ENCODE measurements around the gene GFOD1. TPM values are rescaled to one million over a fixed set of nuclear protein-coding genes. Genes with fewer than 3 reads are reported as not detected.

Gene GFOD1
- total and polyA plus RNA-seq, 2 of the 4 experiments (the other 2 are of a cell fraction) = 1.8 to 3.4 TPM

- dilution Hi-C loops (cut with HindIII; ENCODE audit: low sequenced_read_pairs, unreplicated experiment) = no loop called here
- POLR2A ChIA-PET (ENCODE audit: unreplicated experiment) = no interaction called here
- H2BK5ac ChIP-seq (ENCODE audit: low read depth, low read length, poor library complexity, severe bottlenecking) = no peak overlapping the region
- no peak overlapping the region for H2BK120ac ChIP-seq (ENCODE audit: low read depth, low read length)
- H3K27me3 ChIP-seq (ENCODE audit: control insufficient read depth, insufficient read depth, low read length) = no peaks in the 10 kb centered on the region
- H3K36me3 ChIP-seq (ENCODE audit: control insufficient read depth, insufficient read depth, low read length) = no peaks in the 10 kb centered on the region
- H3K4ac ChIP-seq (ENCODE audit: low read depth, low read length) = no peak overlapping the region
- H4K91ac ChIP-seq (ENCODE audit: insufficient read depth, low read depth, low read length) = no peak overlapping the region
- CTCF ChIA-PET = no interaction called here
- WGBS, 2 experiments (ENCODE audit: extremely low coverage in 2 of 2, insufficient read length in 1 of 2) = 60% methylated on average over 1 of the region's 6 CpGs; no CpG with 5 or more reads in 1 of the 2 experiments
- H2AK5ac ChIP-seq (ENCODE audit: low read depth, low read length) = no peak overlapping the region
- H4K8ac ChIP-seq (ENCODE audit: low read depth in 2 of 2, low read length in 2 of 2) = no peak overlapping the region
- DNase-seq (no peak), ATAC-seq (ENCODE audit: low read depth) (no peak)
- no peak overlapping the region for H3K9ac ChIP-seq (ENCODE audit: low read depth, low read length)
- H3K56ac ChIP-seq (ENCODE audit: extremely low read depth, insufficient read depth, low read length) = no peak overlapping the region
- intact Hi-C loops (cut with micrococcal nuclease) = no loop called here
- in situ Hi-C loops (cut with MboI; ENCODE audit: low sequenced_read_pairs) = no loop called here
- no TSS peak for BruUV-seq (replicated peaks)
- H3K27ac ChIP-seq (ENCODE audit: insufficient read depth, low read length) = no peak overlapping the region
- H3K4me3 ChIP-seq (ENCODE audit: insufficient read depth, low read depth, low read length) = no peak overlapping the region
- no peak overlapping the region for H2AK9ac ChIP-seq (replicated peaks; ENCODE audit: low read depth, low read length, poor library complexity)
- peaks cover 20% of the 10 kb centered on the region for H3K4me1 ChIP-seq (ENCODE audit: control insufficient read depth, insufficient read depth, low read length)
- H3K14ac ChIP-seq (replicated peaks; ENCODE audit: low read depth, low read length) = no peak overlapping the region
- no peak overlapping the region for H3K23ac ChIP-seq (ENCODE audit: low read depth, low read length)
- no peak overlapping the region for H3K18ac ChIP-seq (ENCODE audit: low read depth, low read length)
- no peak overlapping the region for H4K5ac ChIP-seq (ENCODE audit: low read depth, low read length)
- H4K20me1 ChIP-seq (ENCODE audit: insufficient read depth, low read length) = no peaks in the 10 kb centered on the region; the same call in 1 of the 2 replicates
- TF ChIP-seq MAZ (IDR thresholded peaks at IDR 0.05; ENCODE audit: borderline replicate concordance, low read depth, low read length) = no peak
- TF ChIP-seq FOS (IDR thresholded peaks at IDR 0.05; ENCODE audit: low read depth, low read length) = no peak
- no peak for TF ChIP-seq RAD21 (IDR thresholded peaks at IDR 0.05; ENCODE audit: low read length)
- TF ChIP-seq MAFK (IDR thresholded peaks at IDR 0.05; ENCODE audit: low read depth, low read length) = no peak
- no peak for TF ChIP-seq USF2 (IDR thresholded peaks at IDR 0.05; ENCODE audit: low read depth, low read length)
- no peak for TF ChIP-seq CTCF (conservative IDR thresholded peaks at IDR 0.05; ENCODE audit: low read depth, low read length)
- no peak for TF ChIP-seq POLR2A (IDR thresholded peaks at IDR 0.05; ENCODE audit: low read depth, low read length)
- TF ChIP-seq BHLHE40 (IDR thresholded peaks at IDR 0.05; ENCODE audit: low read depth, low read length) = no peak
- no peak for TF ChIP-seq SMC3 (IDR thresholded peaks at IDR 0.05; ENCODE audit: low read depth, low read length)
- no peak for TF ChIP-seq RCOR1 (IDR thresholded peaks at IDR 0.05; ENCODE audit: insufficient replicate concordance, low read length)
- TF ChIP-seq NFE2L2 (IDR thresholded peaks at IDR 0.05; ENCODE audit: low read depth, low read length) = no peak
- no peak overlapping the region for H3K4me2 ChIP-seq (ENCODE audit: low read depth, low read length)
- H3K9me3 ChIP-seq (ENCODE audit: control insufficient read depth, insufficient read depth, low read length) = no peaks in the 10 kb centered on the region
- no peak overlapping the region for H2BK20ac ChIP-seq (ENCODE audit: low read depth, low read length)
- H3K79me1 ChIP-seq (ENCODE audit: low read depth in 1 of 2, low read length in 2 of 2) = peaks cover 0 to 13% of the 10 kb centered on the region in 2 experiments; a peak in 2 of 4 replicates
- H3K9me1 ChIP-seq (ENCODE audit: insufficient read depth, low read length) = peaks cover 18% of the 10 kb centered on the region
- no peak overlapping the region for H2AFZ ChIP-seq (replicated peaks; ENCODE audit: low read length, poor library complexity)
- H2BK15ac ChIP-seq (ENCODE audit: low read depth, low read length) = no peak overlapping the region
These were observed 70.0 kb downstream of the GFOD1 start for GRCh38 chr6:13417431-13417830.
